GM12875 (cell line): ENCODE results near the gene NKG7.
"Not testable (repeated sequence)": the region's sequence is repeated elsewhere in the genome, so short reads cannot be mapped to it uniquely, and the experiment has no call there.

Experiments
- H3K4me3 ChIP-seq: one replicate; pipeline ENCODE4 v1.5.1; 2011; ENCODE audit warnings: low read depth, low read length, control low read depth
- CTCF ChIP-seq: IDR thresholded peaks from 2 replicates; pipeline ENCODE4 v1.5.1; 2011; ENCODE audit warnings: low read depth, mild to moderate bottlenecking, control low read depth, inconsistent platforms, low read length, moderate library complexity, borderline replicate concordance; ENCODE audit not compliant: insufficient read depth

The NKG7 gene

GRCh38 chr19:51415187-51415586 is 42.7 kb upstream of the NKG7 start:
- TF ChIP-seq CTCF, result no peak
- no peak overlapping the region for H3K4me3 ChIP-seq

- H3K4me3 ChIP-seq, result no peak overlapping the region
- TF ChIP-seq CTCF, result no peak
These were observed 38.7 kb upstream of the NKG7 start for GRCh38 chr19:51410950-51411748.

- no peak overlapping the region for H3K4me3 ChIP-seq
- peak; percentile 69 for TF ChIP-seq CTCF
These were observed 35.2 kb upstream of the NKG7 start for GRCh38 chr19:51407511-51408131.

- no peak overlapping the region for H3K4me3 ChIP-seq
- no peak for TF ChIP-seq CTCF
These were observed 29.7 kb upstream of the NKG7 start for GRCh38 chr19:51402117-51402516.

- H3K4me3 ChIP-seq, result not testable (repeated sequence)
These were observed 27.5 kb upstream of the NKG7 start for GRCh38 chr19:51399936-51400335.

GRCh38 chr19:51399231-51399630 is 26.8 kb upstream of the NKG7 start:
- TF ChIP-seq CTCF, result no peak
- H3K4me3 ChIP-seq, result no peak overlapping the region

GRCh38 chr19:51398096-51398704 is 25.7 kb upstream of the NKG7 start:
- H3K4me3 ChIP-seq, result no peak overlapping the region
- peak; percentile 39; the same call in 1 of the 2 replicates for TF ChIP-seq CTCF

- not testable (repeated sequence) for H3K4me3 ChIP-seq
These were observed 25.0 kb upstream of the NKG7 start for GRCh38 chr19:51397453-51397852.
